Rectal smooth muscle tissue (tissue), 1 donor: ENCODE data around the gene LRRC9.

ENCODE experiments used
- H3K27ac ChIP-seq: one replicate; pipeline ENCODE4 v1.7.0; 2013; ENCODE audit warnings: low read depth, low read length, inconsistent platforms
- H3K27me3 ChIP-seq: one replicate; pipeline ENCODE4 v1.7.0; 2013; ENCODE audit warnings: low read length; ENCODE audit not compliant: control insufficient read depth, insufficient read depth
- H3K36me3 ChIP-seq: one replicate; pipeline ENCODE4 v1.7.0; 2013; ENCODE audit warnings: low read length; ENCODE audit not compliant: control insufficient read depth, insufficient read depth
- H3K4me1 ChIP-seq: one replicate; pipeline ENCODE4 v1.7.0; 2013; ENCODE audit warnings: low read length; ENCODE audit not compliant: control insufficient read depth, insufficient read depth
- H3K4me3 ChIP-seq: one replicate; pipeline ENCODE4 v1.7.0; 2013; ENCODE audit warnings: low read length
- H3K9ac ChIP-seq: one replicate; pipeline ENCODE4 v1.7.0; 2013; ENCODE audit warnings: low read length

Gene LRRC9

DNA sequence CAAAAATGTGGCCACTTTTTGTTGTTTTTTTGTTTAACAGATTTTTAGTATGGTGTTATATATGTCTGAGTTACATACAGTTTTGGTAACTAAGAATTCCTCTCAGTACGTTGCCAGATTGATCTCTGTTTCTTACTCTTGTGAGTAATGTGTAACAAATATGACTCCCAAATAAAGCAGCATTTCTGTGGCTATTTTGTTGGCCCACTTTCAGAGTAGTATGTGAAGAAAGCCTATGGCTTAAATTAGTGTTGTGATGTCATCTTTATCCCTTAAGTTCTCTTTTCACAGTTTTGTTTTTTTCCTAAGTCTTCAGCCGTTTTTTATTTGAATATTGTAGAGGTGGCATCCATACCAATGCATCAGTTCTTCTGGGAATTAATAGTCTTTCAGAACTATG lies 182.4 kb downstream of the LRRC9 start:
- no peak overlapping the region for H3K4me3 ChIP-seq
- H3K27ac ChIP-seq = no peak overlapping the region
- no peaks in the 10 kb centered on the region for H3K36me3 ChIP-seq
- peaks cover 3% of the 10 kb centered on the region for H3K4me1 ChIP-seq
- H3K27me3 ChIP-seq = no peaks in the 10 kb centered on the region
- H3K9ac ChIP-seq = no peak overlapping the region

DNA sequence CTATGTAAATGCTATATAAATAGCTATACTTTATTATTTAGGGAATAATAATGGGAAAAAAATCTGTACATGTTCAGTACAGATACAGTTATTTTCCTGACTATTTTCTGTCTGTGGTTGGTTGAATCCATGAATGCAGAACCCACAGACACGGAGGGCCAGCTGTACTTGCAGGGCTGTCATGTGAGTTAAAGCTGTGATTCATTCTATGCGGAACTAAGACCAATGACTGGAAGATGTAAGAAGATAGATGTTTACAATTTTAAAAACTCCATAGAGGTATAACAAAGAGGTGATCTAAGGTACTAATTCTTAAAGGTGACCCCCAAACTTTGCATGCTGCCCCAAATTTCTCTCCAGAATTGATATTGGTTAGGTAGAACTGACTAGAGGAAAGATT lies 186.4 kb downstream of the LRRC9 start:
- H3K36me3 ChIP-seq = no peaks in the 10 kb centered on the region
- H3K27me3 ChIP-seq = no peaks in the 10 kb centered on the region
- no peak overlapping the region for H3K9ac ChIP-seq
- H3K4me3 ChIP-seq = no peak overlapping the region
- peaks cover 3% of the 10 kb centered on the region for H3K4me1 ChIP-seq
- no peak overlapping the region for H3K27ac ChIP-seq

DNA sequence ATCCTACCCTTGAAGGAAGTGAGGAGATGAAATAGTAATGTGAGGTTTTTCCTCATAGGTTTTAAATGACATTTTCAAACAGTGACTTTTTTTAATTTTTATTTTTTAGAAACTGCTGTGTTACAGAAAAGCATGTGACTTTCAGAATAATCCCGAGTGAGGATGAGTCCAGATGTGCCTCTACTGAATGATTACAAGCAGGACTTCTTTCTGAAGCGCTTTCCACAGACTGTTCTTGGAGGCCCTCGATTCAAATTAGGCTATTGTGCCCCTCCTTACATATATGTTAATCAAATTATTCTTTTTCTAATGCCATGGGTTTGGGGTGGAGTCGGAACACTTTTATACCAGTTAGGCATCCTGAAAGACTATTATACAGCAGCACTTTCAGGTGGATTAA lies 187.5 kb downstream of the LRRC9 start:
- Histone ChIP-seq H3K4me3 (no peak overlapping the region), H3K27ac (no peak overlapping the region), H3K27me3 (no peaks in the 10 kb centered on the region), H3K9ac (no peak overlapping the region), H3K4me1 (peaks cover 3% of the 10 kb centered on the region), H3K36me3 (no peaks in the 10 kb centered on the region)

DNA sequence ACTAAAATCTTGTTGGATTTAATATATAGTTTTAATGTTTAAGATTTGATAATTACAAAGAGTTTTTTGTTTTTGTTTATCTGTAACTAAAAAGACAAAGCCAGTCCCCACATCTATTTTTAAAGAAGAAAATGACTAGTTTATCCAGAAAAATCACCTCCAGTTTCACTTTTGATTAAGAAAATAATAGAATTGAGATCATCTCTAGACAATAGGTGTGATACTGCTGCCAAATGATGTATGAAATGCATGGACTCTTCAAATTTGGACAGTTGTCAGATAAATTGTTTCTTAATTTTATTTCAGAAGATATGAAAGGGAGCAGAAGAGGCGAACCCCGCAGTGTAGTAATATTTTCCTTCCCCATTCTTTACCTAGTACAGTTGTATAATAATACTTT lies 191.8 kb downstream of the LRRC9 start:
- H3K4me1 ChIP-seq = no peaks in the 10 kb centered on the region
- H3K9ac ChIP-seq = no peak overlapping the region
- H3K27me3 ChIP-seq = no peaks in the 10 kb centered on the region
- no peaks in the 10 kb centered on the region for H3K36me3 ChIP-seq
- H3K27ac ChIP-seq = no peak overlapping the region
- no peak overlapping the region for H3K4me3 ChIP-seq
